OCI-LY1 (cell line): Measurements from ENCODE around the gene SLC6A18.

Experiments used
- CTCF ChIP-seq: fragments of 200-600 bp; sonication (generic), shearing (Covaris generic); IDR thresholded peaks from 2 replicates; pipeline ENCODE4 v1.5.1; 2017; ENCODE audit warnings: mild to moderate bottlenecking, antibody characterized with exemption, low read length, moderate library complexity, mixed read lengths
- EZH2 ChIP-seq: fragments of 200-600 bp; sonication (generic), shearing (Covaris generic); IDR thresholded peaks from 2 replicates; pipeline ENCODE4 v1.8.0; 2017; ENCODE audit warnings: borderline replicate concordance, mixed run types, mild to moderate bottlenecking, antibody characterized with exemption, low read length, moderate library complexity, mixed read lengths

- TF ChIP-seq CTCF (no peak), EZH2 (no peak)
Measured at GRCh38 chr5:1182633-1183423, 42.4 kb upstream of the SLC6A18 start.
